Esophagus squamous epithelium (tissue), 5 donors: ENCODE data around the gene IL31RA. TPM values are rescaled to one million over a fixed set of nuclear protein-coding genes. Genes with fewer than 3 reads are reported as not detected.

ENCODE experiments used
- DNase-seq: peaks from one replicate; lab custom pipeline; 2025; lab: John Stamatoyannopoulos, UW
- H3K27ac ChIP-seq, 4 donors: fragments of 200-600 bp; sonication (generic); one replicate each; pipeline ENCODE4 v1.5.1; 2016 to 2019; ENCODE audit warnings: mild to moderate bottlenecking in 1 of 4
- H3K27me3 ChIP-seq, 4 donors: fragments of 200-600 bp; sonication (generic); 1 replicate in 3 of 4; 2 replicates in 1 of 4; pipeline versions ENCODE4 v1.5.1 to v1.6.0; 2017 to 2021; ENCODE audit warnings: antibody characterized with exemption in 1 of 4
- H3K36me3 ChIP-seq, 3 donors: fragments of 200-600 bp; sonication (generic); one replicate each; pipeline ENCODE4 v1.5.1; 2016 to 2019
- H3K4me1 ChIP-seq, 3 donors: fragments of 200-600 bp; sonication (generic); one replicate each; pipeline ENCODE4 v1.5.1; 2017 to 2019
- H3K4me3 ChIP-seq, 4 donors: fragments of 200-600 bp; sonication (generic); 1 replicate in 3 of 4; 2 replicates in 1 of 4; pipeline ENCODE4 v1.5.1; 2016 to 2019; ENCODE audit warnings: mild to moderate bottlenecking in 2 of 4, moderate library complexity in 1 of 4
- H3K9me3 ChIP-seq, 3 donors: fragments of 200-600 bp; sonication (generic); one replicate each; pipeline ENCODE4 v1.5.1; 2016 to 2019
- CTCF ChIP-seq, 6 experiments: fragments of 450-650 bp in 4 of 6; fragments of 200-600 bp in 2 of 6; sonication (generic) in 2 of 6; IDR thresholded peaks; one replicate each; pipeline ENCODE4 v1.5.1; 2016 to 2019; ENCODE audit warnings: antibody characterized with exemption in 6 of 6, mild to moderate bottlenecking in 4 of 6, moderate library complexity in 4 of 6
- POLR2A ChIP-seq, 4 donors: fragments of 450-650 bp; IDR thresholded peaks; one replicate each; pipeline ENCODE4 v1.6.1; 2017; ENCODE audit warnings: antibody characterized with exemption in 4 of 4, mild to moderate bottlenecking in 4 of 4, moderate library complexity in 3 of 4
- WGBS, 2 donors: methylation state at CpG; one replicate each; pipeline ENCODE4 v1.1.5; 2018; 5-methylcytosine and 5-hydroxymethylcytosine counted together
- intact Hi-C: fragments of 100-400 bp; cut with DNase I; formaldehyde crosslinking; loops from one replicate; pipeline ENCODE4 v1.15.0; 2022
- total RNA-seq, 4 donors: library from RNA; depleted of rRNA; stranded (reverse); fragments of >200 nt; gene quantifications; one replicate each; pipeline ENCODE4 v1.1.0, GENCODE V29; 2016
- donor health status: DM: yes; HTN: yes; CAD: no.

Gene IL31RA
- total RNA-seq, 4 donors from 2014 or later, result not detected

- no peak for TF ChIP-seq CTCF (IDR thresholded peaks at IDR 0.05)
- Histone ChIP-seq H3K36me3 (no peaks in the 10 kb centered on the region), H3K27me3 (no peaks in the 10 kb centered on the region), H3K4me1 (peaks cover 0 to 26% (median 3%) of the 10 kb centered on the region in 3 donors), H3K9me3 (no peaks in the 10 kb centered on the region), H3K27ac (no peak overlapping the region), H3K4me3 (no peak overlapping the region)
- 34 to 47% methylated on average over 3 of the region's 3 CpGs for WGBS, 2 donors
- DNase-seq, result no peak
- intact Hi-C loops, result no loop called here
Measured at GRCh38 chr5:55853041-55853670, 2.0 kb downstream of the IL31RA start.

- Histone ChIP-seq H3K27me3 (peaks cover 0 to 3% (median 0%) of the 10 kb centered on the region in 4 donors), H3K4me1 (peaks cover 0 to 26% (median 3%) of the 10 kb centered on the region in 3 donors), H3K4me3 (no peak overlapping the region), H3K9me3 (no peaks in the 10 kb centered on the region), H3K36me3 (no peaks in the 10 kb centered on the region), H3K27ac (no peak overlapping the region)
- WGBS, 2 donors, result 19 to 28% methylated on average over 3 of the region's 3 CpGs
- TF ChIP-seq CTCF (IDR thresholded peaks at IDR 0.05), result no peak
- TF ChIP-seq POLR2A (IDR thresholded peaks at IDR 0.05), result no peak
- no peak for DNase-seq
- intact Hi-C loops, result no loop called here
Measured at GRCh38 chr5:55853818-55854217, 2.7 kb downstream of the IL31RA start.

GRCh38 chr5:55855509-55855908 lies 4.4 kb downstream of the IL31RA start:
- no peak for DNase-seq
- Histone ChIP-seq H3K27ac (no peak overlapping the region), H3K36me3 (no peaks in the 10 kb centered on the region), H3K27me3 (peaks cover 0 to 5% (median 0%) of the 10 kb centered on the region in 4 donors), H3K4me3 (no peak overlapping the region), H3K4me1 (peaks cover 0 to 26% (median 3%) of the 10 kb centered on the region in 3 donors), H3K9me3 (no peaks in the 10 kb centered on the region)
- TF ChIP-seq POLR2A (IDR thresholded peaks at IDR 0.05) (no peak), CTCF (IDR thresholded peaks at IDR 0.05) (no peak)
- 72 to 73% methylated on average over 5 of the region's 5 CpGs for WGBS, 2 donors
- intact Hi-C loops, result no loop called here

- no peak overlapping the region for H3K27ac ChIP-seq
- H3K4me3 ChIP-seq, result no peak overlapping the region
- peaks cover 0 to 17% (median 3%) of the 10 kb centered on the region in 3 donors for H3K4me1 ChIP-seq
- DNase-seq, result no peak
- no peaks in the 10 kb centered on the region for H3K9me3 ChIP-seq
- TF ChIP-seq CTCF (IDR thresholded peaks at IDR 0.05), result no peak
- no peak for TF ChIP-seq POLR2A (IDR thresholded peaks at IDR 0.05)
- peaks cover 0 to 5% (median 0%) of the 10 kb centered on the region in 4 donors for H3K27me3 ChIP-seq
- intact Hi-C loops, result no loop called here
- H3K36me3 ChIP-seq, result no peaks in the 10 kb centered on the region
- 74 to 76% methylated on average over 5 of the region's 5 CpGs for WGBS, 2 donors
Measured at GRCh38 chr5:55856516-55857246, 5.5 kb downstream of the IL31RA start.

GRCh38 chr5:55857247-55857640 lies 6.1 kb downstream of the IL31RA start:
- TF ChIP-seq CTCF (IDR thresholded peaks at IDR 0.05) (no peak), POLR2A (IDR thresholded peaks at IDR 0.05) (no peak)
- Histone ChIP-seq H3K27me3 (peaks cover 0 to 5% (median 0%) of the 10 kb centered on the region in 4 donors), H3K27ac (no peak overlapping the region), H3K36me3 (no peaks in the 10 kb centered on the region), H3K4me3 (no peak overlapping the region), H3K4me1 (peaks cover 0 to 16% (median 3%) of the 10 kb centered on the region in 3 donors), H3K9me3 (no peaks in the 10 kb centered on the region)
- intact Hi-C loops, result no loop called here
- no peak for DNase-seq
- 79 to 85% methylated on average over 4 of the region's 4 CpGs for WGBS, 2 donors
